ENCODE results near the gene HACL1.
A peak's percentile ranks its signal among the peaks of the same experiment; 100 is the strongest.
"Not testable (repeated sequence)": the region's sequence is repeated elsewhere in the genome, so short reads cannot be mapped to it uniquely, and the experiment has no call there.

Gene HACL1

DNA sequence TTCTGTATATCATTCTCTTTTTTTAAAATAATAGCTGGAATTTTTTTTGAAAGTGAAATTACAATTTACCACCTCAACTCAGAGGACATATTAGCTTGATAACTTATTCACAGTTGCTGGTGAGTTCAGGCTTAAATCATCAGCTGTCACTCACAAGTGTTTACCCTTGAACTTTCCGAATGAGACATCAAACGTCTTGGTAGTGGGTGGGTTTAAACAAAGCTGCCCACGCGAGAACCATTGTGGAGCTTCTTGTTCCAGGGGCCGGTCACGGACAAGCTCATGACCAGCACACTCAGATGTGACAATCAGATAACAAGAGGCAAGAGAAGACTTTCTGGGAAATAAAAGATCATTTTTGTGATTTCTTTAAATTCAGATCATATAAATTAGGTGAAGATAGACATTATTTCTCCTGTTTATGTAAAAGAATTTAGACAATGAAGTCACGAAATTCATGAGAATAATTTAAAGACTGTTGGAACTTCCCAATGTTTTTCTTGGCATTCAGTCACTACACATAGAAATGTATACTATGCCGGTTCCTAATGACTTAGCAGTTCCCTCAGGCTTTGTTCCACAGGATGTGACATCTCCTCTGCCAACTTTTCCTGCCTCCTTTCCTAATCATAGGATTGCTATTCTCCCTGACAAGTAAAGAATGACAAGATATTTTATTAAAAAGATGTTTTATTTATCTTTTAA lies 29.4 kb upstream of the HACL1 start:
- DNase-seq (ENCODE audit: low spot score) (peak; percentile 73), FAIRE-seq (peak; percentile 67)

DNA sequence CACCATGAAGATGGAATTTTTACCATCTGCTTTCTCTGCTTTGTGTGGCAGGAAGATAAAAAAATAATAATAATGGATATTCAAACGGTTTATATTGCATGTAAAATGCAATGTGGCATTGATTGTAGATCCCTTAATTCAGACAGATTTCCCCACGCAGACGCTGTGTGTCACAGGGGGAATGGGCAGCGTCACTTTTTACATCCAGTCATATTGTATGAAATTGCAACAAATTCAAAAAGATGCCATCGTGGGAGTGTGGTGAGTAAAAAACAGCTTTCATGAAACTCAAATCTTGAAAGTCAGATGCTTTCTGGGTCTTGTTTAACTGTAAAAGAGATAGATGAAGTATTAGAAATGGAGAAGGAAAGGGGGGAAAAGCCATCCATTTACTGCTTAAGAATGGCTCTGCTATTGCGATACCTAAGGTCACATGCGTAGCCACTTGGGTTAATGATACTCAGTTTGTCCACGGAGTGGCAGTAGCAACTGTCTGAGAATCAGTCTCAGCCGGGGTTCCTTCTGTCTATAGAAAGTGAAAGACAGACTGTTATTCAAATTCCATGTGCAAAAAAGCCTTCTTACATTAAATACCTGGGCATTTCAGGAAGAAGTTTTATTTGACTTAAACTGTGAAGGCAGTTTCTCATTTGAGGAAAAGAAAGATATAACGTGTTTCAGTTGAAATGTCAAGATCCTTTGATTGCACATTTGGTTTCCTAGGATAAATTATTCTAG lies 28.7 kb upstream of the HACL1 start:
- peak; percentile 37 for FAIRE-seq
- DNase-seq (ENCODE audit: low spot score) = peak; percentile 70

DNA sequence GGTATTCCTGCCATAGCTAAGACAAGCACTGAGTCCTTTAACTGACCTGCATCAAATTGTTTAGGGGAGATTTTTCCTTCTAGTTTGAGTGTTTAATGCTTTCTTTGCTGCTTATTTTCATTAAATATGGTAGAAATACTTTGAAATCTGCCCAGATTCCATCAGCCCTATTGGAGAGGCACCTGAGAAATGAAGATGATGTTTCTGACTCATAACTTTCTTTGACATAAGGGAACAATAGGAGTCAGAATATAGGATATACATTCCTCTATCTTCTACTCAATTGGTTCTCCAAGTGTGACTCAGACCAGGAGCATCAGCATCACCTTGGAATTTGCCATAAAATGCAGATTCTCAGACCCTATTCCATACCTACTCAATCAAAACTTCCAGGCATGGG lies 27.6 kb upstream of the HACL1 start:
- DNase-seq (ENCODE audit: low spot score) = no peak

DNA sequence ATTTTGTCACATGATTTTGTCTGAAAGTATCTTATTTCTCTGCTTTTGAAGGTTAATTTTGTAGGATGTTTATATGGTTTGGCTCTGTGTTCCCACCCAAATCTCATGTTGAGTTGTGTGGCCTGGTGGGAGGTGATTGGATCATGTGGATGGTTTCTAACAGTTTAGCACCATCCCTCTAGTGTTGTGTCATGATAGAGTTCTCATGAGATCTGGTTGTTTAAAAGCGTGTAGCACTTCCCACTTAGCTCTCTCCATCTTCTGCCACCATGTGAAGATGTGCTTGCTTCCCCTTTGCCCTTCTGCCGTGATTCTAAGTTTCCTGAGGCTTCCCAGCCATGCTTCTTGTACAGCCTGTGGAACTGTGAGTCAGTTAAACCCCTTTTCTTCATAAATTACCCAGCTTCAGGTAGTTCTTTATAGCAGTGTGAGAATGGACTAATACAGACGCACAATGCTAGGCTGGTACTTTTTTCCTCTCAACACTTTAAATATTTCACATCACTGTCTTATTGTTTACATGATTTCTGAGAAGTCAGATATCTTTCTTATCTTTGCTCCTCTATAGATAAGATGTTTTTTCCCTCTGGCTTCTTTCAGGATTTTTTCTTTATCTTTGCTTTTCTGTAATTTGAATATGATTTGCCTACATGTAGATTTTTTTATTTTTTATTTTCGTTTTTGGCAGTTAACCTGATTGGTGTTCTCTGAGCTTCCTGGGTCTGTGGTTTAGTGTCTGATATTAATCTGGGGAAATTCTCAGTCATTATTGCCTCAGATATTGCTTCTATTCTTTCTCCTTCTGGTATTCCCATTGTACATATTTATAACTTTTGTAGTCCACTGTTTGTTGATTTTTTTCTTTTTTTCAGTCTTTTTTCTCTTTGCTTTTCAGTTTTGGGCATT lies 22.4 kb upstream of the HACL1 start:
- FAIRE-seq = no peak
- no peak for DNase-seq (ENCODE audit: low spot score)

More for the DNA sequence above, 27.6 kb upstream of the HACL1 start:
- FAIRE-seq = no peak

DNA sequence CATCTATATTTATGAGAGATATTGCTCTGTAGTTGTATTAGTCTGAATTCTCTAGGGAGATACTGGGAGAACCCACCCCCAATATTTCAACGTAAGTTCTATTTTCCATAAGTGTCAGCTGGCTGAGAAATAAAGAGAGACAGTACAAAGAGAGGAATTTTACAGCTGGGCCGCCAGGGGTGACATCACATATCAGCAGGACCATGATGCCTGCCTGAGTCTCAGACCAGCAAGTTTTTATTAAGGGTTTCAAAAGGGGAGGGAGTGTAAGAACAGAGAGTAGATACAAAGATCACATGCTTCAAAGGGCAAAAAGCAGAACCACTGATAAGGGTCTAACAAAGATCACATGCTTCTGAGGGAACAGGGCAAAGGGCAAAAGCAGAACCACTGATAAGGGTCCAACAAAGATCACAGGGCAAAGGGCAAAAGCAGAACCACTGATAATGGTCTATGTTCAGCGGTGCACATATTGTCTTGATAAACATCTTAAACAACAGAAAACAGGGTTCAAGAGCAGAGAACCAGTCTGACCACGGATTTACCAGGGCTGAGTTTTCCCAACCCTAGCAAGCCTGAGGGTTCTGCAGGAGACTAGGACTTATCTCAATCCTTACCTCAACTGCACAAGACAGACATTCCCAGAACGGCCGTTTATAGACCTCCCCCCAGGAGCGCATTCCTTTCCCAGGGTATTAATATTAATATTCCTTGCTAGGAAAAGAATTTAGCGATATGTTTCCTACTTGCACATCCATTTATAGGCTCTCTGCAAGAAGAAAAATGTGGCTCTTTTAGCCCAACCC lies 18.5 kb upstream of the HACL1 start:
- not testable (repeated sequence) for FAIRE-seq; DNase-seq (ENCODE audit: low spot score)

DNA sequence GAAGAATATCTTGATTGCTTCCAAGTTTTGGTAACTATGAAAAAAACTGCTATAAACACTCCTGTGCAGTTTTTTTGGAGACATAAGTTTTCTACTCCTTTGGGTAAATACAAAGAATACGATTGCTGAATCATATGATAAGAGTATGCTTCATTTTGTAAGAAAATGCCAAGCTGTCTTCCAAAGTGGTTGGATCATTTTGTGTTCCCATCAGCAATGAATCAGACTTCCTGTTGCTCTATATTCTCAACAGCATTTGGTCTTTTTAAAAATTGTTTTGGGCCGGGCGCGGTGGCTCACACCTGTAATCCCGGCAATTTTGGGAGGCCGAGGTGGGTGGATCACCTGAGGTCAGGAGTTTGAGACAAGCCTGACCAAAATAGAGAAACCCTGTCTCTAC lies 14.7 kb upstream of the HACL1 start:
- FAIRE-seq (no peak), DNase-seq (ENCODE audit: low spot score) (no peak)

DNA sequence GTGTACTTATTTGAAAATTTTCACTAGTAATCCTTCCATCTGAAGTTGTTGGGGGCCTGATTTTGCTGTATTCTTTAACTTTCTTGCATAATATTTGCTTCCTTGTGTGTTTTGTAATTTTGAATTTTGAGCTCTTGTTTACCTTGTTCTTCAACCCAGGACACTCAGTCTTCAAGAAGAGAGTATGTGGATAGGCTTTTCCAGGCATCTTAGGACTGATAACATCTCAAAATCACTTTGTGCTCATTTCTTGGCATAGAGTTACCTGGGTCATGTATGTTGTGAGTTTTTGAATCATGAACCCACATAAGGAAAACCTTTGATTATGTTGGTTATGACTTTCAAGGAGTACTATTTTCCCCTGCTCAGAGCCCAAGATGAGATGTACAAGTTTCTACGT lies 13.6 kb upstream of the HACL1 start:
- DNase-seq (ENCODE audit: low spot score) = no peak
- FAIRE-seq = no peak

DNA sequence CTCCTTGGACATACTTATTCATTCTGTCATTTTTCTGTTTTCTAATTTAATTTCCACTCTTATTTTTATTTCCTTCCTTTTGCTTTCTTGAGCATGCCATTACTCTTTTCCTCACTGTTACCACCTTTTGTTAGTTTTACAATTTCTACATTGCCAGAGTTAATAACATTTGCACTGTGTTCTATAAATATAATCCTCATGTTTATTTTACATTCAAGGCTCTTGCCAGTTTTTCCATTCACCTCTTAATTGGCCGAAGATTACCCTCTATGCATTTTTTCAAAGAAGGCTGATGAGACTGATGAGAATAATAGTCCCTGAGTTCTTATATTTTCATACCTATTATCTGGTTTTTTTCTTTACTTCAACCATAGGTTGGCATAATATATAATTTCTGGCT lies 10.6 kb upstream of the HACL1 start:
- DNase-seq (ENCODE audit: low spot score) (no peak), FAIRE-seq (no peak)

DNA sequence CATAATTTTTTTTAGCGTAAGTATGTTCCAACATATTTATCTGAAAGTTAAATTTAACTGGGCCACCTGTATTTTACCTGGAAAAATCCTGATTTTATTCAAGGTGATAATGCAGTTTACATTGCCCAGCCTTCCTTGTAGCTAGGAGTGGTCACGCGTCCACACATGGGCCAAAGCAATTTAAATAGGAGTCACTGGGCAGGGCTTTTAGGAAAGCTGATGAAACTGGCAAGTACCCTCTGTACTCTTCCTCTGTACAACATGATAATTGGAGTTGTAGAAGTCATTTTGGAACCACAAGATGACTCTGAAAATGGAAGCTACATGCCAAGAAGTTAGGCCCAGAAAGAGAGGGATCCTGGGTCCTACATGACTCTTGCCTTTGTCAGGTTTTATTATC lies 9.6 kb upstream of the HACL1 start:
- FAIRE-seq = no peak

DNA sequence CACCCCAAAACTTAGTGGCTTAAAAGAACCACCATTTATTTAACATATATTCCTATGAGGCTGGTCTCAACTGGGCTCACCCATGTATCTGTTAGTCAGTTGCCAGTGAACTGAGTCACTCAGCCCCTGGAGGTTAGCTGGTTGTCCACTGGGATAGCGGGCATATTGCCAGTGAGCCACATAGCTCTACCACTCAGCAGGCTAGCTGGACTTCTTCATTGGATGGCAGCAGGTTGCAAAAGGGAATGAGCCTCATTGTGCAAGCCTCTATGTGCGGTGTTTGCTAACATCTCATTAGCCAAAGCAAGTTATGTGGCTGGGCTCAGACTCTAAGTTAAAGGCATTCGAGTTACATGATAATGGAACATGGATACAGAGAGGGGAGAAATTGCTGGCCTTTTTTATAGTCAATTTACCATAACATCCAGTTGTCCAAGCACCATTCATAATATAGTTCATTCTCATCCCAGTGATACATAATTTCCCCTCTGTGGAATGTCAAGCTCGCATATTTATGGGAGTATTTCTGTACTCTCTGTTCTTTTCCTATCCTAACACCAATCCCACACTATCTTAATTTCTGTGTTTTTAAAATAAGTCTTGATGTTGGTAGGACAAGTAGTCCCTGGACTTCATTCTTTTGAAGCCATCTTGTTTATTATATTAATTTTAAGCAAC lies 8.9 kb upstream of the HACL1 start:
- FAIRE-seq = peak; percentile 93

More for the DNA sequence above, 9.6 kb upstream of the HACL1 start:
- DNase-seq (ENCODE audit: low spot score) = no peak

DNA sequence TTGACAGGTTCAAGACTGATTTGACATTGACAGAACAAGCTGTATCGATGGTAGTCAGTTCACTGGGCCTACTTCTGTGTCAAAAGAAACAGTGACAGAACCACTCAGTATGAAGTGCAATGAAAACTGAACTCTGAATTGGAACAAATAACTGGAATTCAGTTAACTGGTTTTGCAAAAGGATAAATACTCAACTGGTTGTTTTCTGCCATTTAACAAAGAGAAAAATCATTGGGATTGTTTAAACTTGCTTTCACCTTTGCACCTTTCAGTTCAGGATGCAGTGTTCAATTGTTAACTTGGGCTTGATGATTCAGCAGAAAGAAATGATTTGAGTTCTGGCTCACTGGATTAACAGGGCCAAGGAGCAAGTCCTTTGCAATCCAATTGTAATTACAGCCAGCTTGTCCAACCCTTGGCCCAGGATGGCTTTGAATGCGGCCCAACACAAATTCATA lies 5.1 kb upstream of the HACL1 start:
- peak; percentile 76 for FAIRE-seq

More for the DNA sequence above, 8.9 kb upstream of the HACL1 start:
- DNase-seq (ENCODE audit: low spot score) = peak; percentile 79

DNA sequence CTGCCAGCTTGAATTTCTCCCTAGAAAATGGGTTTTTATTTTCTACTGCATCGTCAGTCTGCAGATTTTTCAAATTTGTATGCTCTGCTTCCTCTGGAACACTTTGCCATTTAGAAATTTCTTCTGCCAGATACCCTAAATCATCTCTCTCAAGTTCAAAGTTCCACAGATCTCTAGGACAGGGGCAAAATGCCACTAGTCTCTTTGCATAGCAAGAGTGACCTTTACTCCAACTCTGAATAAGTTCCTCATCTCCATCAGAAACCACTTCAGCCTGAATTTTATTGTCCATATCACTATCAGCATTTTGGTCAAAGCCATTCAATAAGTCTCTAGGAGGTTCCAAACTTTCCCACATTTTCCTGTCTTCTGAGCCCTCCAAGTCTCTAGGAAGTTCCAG lies 3.2 kb upstream of the HACL1 start:
- FAIRE-seq; DNase-seq (ENCODE audit: low spot score): not testable (repeated sequence)

More for the DNA sequence above, 5.1 kb upstream of the HACL1 start:
- peak; percentile 57 for DNase-seq (ENCODE audit: low spot score)

DNA sequence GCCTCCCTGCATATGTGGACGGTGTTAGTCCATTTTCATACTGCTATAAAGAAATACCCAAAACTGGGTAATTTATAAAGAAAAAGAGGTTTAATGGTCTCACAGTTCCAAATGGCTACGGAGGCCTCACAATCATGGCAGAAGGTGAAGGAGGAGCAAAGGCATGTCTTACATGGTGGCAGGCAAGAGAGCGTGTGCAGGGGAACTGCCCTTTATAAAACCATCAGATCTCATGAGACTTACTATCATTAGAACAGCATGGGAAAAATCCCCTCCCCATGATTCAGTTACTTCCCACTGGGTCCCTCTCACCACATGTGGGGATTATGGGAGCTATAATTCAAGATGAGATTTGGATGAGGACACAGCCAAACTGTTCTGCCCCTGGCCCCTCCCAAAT lies 1.4 kb upstream of the HACL1 start:
- not testable (repeated sequence) for DNase-seq (ENCODE audit: low spot score); FAIRE-seq

DNA sequence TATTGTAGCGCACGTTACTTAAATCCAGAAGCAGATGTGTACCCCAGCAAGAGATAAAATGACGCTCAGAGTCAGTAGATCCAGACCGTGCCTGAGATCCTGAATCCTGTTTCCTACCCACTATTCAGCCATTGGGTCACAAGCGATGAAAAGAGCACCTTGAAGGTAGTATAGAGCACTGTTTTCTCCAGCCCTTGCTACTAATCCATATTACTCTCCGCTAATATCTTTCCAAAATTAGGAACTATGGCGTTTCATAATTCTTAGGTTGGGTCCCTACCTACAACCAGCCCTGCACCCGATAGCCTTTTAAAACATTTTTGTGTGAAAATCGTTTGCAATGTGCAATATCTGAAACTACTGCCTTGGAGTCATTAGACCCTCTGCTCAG lies 772 bp upstream of the HACL1 start:
- FAIRE-seq (no peak), DNase-seq (ENCODE audit: low spot score) (no peak)

DNA sequence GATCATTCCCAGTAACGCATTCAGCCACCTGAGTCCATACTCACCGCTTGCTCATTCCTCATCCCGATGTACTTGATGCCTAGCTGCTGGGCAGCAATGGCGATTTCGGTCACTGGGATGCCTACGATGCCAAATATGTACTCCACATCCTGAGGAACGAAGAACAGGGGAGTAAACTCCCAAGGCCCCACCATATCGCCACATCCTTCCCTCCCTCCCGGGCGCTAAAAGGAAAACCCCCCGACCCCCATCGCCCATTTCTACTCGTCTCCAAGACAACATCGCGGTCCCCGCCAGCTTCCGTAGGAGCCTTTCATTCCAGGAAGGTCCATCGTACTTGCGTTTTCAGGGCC lies 347 bp downstream of the HACL1 start:
- no peak for DNase-seq (ENCODE audit: low spot score)
- FAIRE-seq = no peak

DNA sequence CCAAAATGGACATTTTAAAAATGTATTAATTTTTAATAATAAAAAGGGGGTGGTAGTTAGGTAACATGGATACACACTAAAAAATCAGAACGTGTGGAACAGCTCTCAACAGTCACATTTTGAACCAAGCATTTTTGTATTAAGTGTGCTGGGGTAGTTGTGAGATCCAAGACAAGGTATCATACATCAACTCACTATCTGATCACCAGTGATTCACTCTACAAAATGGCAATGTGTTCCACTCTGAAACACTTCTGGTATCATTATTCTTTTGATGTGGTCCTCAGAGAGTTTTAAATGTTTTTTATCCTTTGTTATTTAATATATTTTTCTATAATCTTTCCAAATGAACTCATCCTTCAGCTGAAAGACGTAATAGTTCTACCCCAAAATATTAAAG lies 5.4 kb downstream of the HACL1 start:
- no peak for DNase-seq (ENCODE audit: low spot score)
- no peak for FAIRE-seq

DNA sequence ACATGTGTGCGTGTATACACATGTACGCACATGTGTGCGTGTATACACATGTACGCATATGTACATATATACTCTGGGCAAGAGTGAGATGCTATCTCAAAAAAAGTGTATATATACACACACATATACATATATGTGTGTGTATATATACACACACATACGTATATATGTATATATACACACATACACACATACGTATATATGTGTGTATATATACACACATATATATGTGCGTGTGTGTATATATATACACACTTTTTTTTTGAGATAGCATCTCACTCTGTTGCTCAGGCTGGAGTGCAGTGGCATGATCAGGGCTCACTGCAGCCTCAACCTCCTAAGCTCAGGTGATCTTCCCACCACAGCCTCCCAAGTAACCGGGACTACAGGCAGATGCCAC lies 8.4 kb downstream of the HACL1 start:
- FAIRE-seq = no peak

DNA sequence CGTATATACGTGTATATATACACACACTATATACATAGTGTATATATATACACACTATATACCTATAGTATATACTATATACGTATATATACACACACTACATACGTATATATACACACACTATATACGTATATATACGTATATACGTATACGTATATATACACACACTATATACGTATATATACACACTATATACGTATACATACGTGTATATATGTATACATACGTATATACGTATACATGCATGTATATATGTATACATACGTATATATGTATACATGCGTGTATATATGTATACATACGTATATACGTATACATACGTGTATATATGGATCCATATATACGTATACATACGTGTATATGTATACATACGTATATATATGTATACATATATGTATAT lies 9.4 kb downstream of the HACL1 start:
- no peak for FAIRE-seq
- no peak for DNase-seq (ENCODE audit: low spot score)

More for the DNA sequence above, 8.4 kb downstream of the HACL1 start:
- DNase-seq (ENCODE audit: low spot score) = no peak

DNA sequence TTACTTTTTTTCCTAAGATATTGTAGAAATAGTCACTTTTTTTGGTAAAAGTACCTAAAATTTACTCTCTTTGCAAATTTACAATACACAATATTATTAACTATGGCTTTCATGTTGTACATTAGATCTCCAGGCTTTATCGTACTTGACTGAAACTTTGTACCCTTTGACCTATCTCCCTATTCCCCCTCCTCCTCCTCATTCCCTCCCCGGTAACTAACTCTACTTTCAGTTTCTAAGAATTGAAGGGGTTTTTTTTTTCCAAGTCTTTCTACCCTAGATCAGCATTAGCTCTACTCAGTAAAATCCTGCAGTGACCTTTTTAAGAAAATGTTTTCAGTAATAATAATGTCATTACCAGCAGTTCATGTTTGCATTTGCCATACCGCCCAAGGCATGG lies 10.1 kb downstream of the HACL1 start:
- DNase-seq (ENCODE audit: low spot score) (no peak), FAIRE-seq (no peak)

DNA sequence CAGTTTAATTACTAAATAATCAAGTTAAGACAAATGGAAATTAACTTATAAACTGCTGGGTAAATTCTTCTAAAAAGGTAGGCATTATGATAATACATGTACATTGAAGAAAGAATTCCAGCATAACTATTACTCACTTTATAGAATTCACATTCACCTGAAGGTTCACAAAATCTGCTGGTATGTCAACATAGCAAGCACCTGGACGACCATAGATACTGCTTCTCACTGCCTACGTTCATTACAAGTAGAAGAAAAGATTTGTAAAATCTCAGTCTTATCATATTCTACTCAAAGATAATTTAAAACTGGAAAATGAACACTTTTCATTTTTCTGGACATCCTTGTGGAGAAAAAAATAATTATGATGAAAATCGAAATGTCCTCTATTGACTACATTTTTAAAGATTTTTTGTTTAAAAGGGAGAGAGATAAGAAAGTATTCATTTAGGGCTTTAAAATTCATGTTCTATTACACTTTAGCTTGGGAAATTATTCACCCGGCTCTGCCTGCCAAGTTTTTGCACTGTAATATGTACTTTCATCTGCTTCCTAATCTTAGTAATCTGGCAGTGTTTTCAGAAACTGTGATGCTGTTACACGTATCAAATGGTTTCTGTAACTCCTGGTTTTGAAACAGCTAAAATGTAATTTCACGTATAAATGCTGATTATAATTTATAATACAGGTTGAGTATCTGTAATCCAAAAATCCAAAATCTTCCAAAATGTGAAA lies 16.1 kb downstream of the HACL1 start:
- no peak for FAIRE-seq
- DNase-seq (ENCODE audit: low spot score) = no peak
